Mononuclear cell (primary cell): ENCODE results near the gene FAM118B. TPM values are rescaled to one million over a fixed set of nuclear protein-coding genes. Genes with fewer than 3 reads are reported as not detected.
"Not testable (repeated sequence)": the region's sequence is repeated elsewhere in the genome, so short reads cannot be mapped to it uniquely, and the experiment has no call there.

Experiments used
- H3K27me3 ChIP-seq: 2 replicates; pipeline ENCODE4 v1.6.0; 2011; ENCODE audit warnings: low read length, control low read depth; ENCODE audit not compliant: insufficient read depth
- H3K4me1 ChIP-seq: 2 replicates; pipeline ENCODE4 v1.5.1; 2011; ENCODE audit warnings: mild to moderate bottlenecking, low read length, control low read depth; ENCODE audit not compliant: insufficient read depth
- H3K4me3 ChIP-seq: 2 replicates; pipeline ENCODE4 v1.5.1; 2011; ENCODE audit warnings: mild to moderate bottlenecking, low read length, moderate library complexity
- H3K9me3 ChIP-seq: 2 replicates; pipeline ENCODE4 v1.5.1; 2011; ENCODE audit warnings: low read depth, mild to moderate bottlenecking, control low read depth, low read length
- total RNA-seq: library from RNA; depleted of rRNA; stranded (reverse); fragments of >200 nt; gene quantifications from one replicate; pipeline ENCODE4 v1.2.3, GENCODE V29; 2012

The FAM118B gene
- total RNA-seq, 1 donor, result 2.8 TPM

DNA sequence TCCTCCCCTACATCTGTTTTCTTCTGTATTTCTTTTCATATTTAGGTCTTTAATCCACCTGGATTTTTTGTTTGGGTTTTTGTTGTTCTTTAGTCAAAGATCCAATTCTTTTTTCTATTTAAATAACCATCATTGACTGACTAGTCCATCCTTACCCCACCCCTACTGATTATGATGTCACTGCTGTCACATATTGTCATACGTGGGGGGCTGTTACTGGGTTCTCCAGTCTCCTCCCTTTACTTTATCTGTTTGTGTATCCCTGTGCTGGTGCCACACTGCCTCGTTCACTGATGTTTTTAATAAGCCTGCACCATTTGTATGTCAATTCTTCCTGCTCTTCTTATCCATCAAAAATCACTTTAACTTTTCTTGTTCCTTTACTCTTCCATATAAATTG lies 85.4 kb downstream of the FAM118B start:
- Histone ChIP-seq H3K4me3 (no peak overlapping the region), H3K27me3 (no peaks in the 10 kb centered on the region), H3K4me1 (no peaks in the 10 kb centered on the region), H3K9me3 (no peaks in the 10 kb centered on the region)

DNA sequence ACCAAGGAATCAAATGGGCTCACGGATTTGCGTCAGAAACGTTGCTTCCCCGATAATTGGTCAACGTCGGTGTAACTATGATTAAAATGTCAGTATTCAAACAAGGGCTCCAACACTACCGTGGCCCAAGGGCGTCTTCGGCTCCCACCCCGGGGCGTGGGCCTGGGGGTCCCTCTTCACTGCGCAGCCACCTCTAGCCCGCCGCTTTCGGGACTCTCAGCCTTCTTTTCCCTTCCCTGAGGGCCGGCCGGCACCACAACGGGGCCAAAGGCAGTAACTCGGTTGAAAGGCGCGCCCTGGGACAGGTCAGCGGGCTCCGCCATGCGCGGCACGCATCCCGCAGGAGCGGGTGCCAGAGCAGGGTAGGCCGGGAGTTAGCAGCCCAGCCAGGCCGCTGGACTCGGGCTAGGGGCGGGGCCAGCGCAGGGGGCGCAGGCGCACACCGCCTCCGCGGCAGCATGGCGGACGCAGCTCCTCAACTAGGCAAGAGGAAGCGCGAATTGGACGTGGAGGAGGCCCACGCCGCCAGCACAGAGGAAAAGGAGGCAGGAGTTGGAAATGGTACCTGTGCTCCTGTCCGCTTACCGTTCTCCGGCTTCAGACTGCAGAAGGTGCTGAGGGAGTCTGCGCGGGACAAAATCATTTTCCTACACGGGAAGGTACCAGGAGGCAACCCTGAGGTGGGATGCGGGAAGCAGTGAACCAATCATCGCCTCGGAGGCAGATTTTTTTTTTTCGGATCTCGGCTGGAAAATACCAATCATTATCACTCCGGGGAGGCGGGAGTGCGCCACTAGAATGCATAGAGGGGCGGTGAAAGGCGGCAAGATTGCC lies 92.3 kb downstream of the FAM118B start, which contains the start of gene DCPS:
DCPS (plus strand) TSS at position 438 of the 834 bp plus-strand sequence; CDS start at position 459, 21 bp downstream.
- Histone ChIP-seq H3K4me1 (peaks cover 27% of the 10 kb centered on the region), H3K9me3 (no peaks in the 10 kb centered on the region), H3K4me3 (peak within 1 kb of the TSS; percentile 73), H3K27me3 (no peaks in the 10 kb centered on the region)

DNA sequence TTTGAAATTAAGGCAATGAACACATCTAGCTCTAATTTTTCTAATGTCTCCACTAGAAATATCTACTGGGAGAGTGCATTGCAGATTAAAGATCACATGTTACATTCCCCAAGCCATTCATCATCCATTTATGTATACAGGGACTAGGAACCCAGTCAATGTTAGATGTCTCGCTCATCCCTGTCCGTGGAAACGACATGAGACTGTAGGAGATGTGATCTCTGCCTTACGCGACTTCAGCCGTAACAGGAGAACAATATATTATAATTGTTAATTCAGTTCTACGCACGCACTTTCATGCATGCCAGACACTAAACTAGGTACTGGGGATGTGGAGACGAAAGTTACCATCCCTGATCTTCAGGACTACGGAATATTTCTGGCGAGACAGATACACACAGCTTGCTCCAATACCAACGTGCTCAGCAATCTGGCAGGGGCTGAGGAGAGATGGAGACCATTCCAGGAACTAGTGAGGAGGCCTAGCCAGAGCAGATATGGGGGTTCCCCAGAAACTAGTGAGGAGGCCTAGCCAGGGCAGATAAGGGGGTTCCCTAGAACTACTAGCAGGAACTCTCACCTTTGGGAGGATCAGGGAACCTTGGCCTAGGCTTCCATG lies 93.0 kb downstream of the FAM118B start:
- Histone ChIP-seq H3K27me3 (no peaks in the 10 kb centered on the region), H3K4me3 (peak overlapping the region; percentile 73), H3K9me3 (no peaks in the 10 kb centered on the region), H3K4me1 (peaks cover 27% of the 10 kb centered on the region)

GRCh38 chr11:126305699-126306098 lies 94.1 kb downstream of the FAM118B start:
- Histone ChIP-seq H3K4me1 (peaks cover 35% of the 10 kb centered on the region), H3K27me3 (no peaks in the 10 kb centered on the region), H3K9me3 (no peaks in the 10 kb centered on the region), H3K4me3 (no peak overlapping the region)

GRCh38 chr11:126307706-126308105 lies 96.1 kb downstream of the FAM118B start:
- no peaks in the 10 kb centered on the region for H3K27me3 ChIP-seq
- no peaks in the 10 kb centered on the region for H3K9me3 ChIP-seq
- peaks cover 55% of the 10 kb centered on the region for H3K4me1 ChIP-seq
- H3K4me3 ChIP-seq, result no peak overlapping the region

- H3K4me3 ChIP-seq, result no peak overlapping the region
- peaks cover 59% of the 10 kb centered on the region for H3K4me1 ChIP-seq
- no peaks in the 10 kb centered on the region for H3K27me3 ChIP-seq
- no peaks in the 10 kb centered on the region for H3K9me3 ChIP-seq
These were observed 96.7 kb downstream of the FAM118B start for GRCh38 chr11:126308271-126308671.

GRCh38 chr11:126308771-126309170 lies 97.2 kb downstream of the FAM118B start:
- not testable (repeated sequence) for H3K9me3 ChIP-seq
- H3K4me1 ChIP-seq, result peaks cover 60% of the 10 kb centered on the region

DNA sequence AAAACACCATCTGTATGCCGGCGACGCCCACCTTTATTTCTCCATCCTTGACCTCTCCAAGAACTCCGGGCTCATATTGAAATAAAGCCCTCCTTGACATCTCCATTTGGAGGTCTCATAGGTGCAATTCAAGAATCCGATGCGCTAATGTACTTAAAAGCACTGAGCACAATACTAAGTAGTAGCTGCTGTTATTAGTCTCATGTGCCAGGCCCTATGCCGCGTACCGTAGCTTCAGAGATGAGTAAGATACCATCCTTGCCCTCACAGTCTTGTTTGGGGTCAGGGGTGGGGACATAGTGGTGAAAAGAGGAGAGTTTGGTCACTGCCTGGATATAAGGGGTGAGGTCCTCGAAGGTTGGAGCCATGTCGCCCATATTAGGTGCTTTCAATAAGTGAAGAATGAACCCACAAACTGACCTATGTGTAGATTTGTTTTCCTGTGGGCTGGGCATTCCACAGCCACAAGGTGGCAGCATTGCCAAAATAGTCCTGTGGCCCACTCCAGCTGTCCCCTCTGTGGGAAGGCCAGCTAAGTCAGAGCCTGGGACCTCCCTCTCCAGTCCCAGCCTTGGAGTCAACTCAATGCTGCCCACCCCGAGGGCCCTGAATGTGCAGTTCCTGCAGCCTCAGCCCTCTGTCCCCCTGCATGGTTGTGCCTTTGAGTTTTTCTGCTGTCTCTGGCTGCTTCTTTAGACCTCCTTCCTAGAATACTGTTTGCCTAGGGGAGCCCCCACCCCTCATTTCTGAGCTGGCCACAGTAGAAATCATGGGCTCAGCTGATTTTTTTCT lies 98.8 kb downstream of the FAM118B start:
- Histone ChIP-seq H3K9me3 (no peaks in the 10 kb centered on the region), H3K4me3 (no peak overlapping the region), H3K27me3 (no peaks in the 10 kb centered on the region), H3K4me1 (peaks cover 55% of the 10 kb centered on the region)

More at GRCh38 chr11:126308771-126309170, 97.2 kb downstream of the FAM118B start:
- H3K4me3 ChIP-seq, H3K27me3 ChIP-seq: not testable (repeated sequence)

GRCh38 chr11:126310992-126311310 lies 99.4 kb downstream of the FAM118B start:
- H3K4me3 ChIP-seq, result no peak overlapping the region
- H3K4me1 ChIP-seq, result peaks cover 55% of the 10 kb centered on the region
- no peaks in the 10 kb centered on the region for H3K9me3 ChIP-seq

GRCh38 chr11:126311401-126312291 lies 100.1 kb downstream of the FAM118B start:
- Histone ChIP-seq H3K4me3 (no peak overlapping the region), H3K9me3 (no peaks in the 10 kb centered on the region), H3K27me3 (no peaks in the 10 kb centered on the region)

More at GRCh38 chr11:126310992-126311310, 99.4 kb downstream of the FAM118B start:
- H3K27me3 ChIP-seq, result no peaks in the 10 kb centered on the region

More at GRCh38 chr11:126311401-126312291, 100.1 kb downstream of the FAM118B start:
- peaks cover 56% of the 10 kb centered on the region for H3K4me1 ChIP-seq

Other genes with a start within 250 kb of the FAM118B start
- gene CDON, start 148.9 kb upstream of the FAM118B start, total RNA-seq, result 1.2 TPM
- gene RPUSD4, start 132 bp upstream of the FAM118B start, total RNA-seq, result 20.3 TPM
- 132 TPM for gene SRPRA, start 57.1 kb downstream of the FAM118B start, total RNA-seq
- 6.1 TPM for gene FOXRED1, start 57.4 kb downstream of the FAM118B start, total RNA-seq
- 5.1 TPM for gene TIRAP, start 71.3 kb downstream of the FAM118B start, total RNA-seq
- gene DCPS, start 92.3 kb downstream of the FAM118B start, total RNA-seq, result 6.2 TPM
- gene ST3GAL4, start 143.9 kb downstream of the FAM118B start, total RNA-seq, result 8.2 TPM